ENCODE data around the gene ROBO1.

DNA sequence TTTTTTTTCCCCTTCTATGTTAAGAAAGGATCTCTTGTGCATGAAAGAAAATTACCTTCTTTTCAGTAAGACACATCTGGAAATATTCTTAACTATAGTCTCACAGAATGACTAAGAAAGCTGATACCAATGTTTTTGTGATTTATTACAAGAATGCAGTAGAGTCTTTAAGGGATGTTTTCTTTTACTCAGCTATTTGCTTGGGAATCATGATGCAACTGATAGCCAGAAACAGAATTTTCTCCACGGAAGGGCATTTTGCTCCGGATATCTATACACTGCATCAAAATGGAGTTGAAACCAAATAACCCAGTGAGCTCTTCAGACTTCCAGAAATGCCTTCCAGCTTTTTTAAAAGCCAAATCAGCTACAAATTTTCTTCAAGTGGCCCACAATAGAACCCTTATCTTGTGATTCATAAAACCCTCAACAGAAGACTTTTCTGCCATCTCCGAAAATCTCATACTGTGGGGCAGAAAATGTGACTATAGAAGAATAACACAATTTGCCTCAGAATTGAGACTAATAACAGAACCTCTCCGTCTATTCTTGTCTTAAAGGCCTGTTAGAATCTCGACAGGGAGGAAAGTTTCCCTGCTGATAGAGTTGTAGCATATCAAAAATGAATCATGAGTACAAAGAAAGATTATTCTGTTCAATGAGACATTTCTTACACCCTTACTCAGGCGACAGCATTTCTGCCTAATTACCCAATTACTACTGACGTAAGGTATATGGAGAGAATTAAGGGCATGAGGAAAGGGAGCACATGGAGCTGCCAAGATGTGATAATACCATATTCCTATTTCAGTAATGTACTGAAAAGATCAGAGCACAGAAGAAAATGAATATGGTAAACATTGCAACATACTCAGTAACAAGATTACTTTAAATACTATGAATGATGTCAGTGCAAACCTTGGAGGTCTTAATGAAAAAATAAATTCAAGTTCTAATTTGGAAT lies 900.1 kb downstream of the ROBO1 start:
- TF ChIP-seq, protein P1, sequence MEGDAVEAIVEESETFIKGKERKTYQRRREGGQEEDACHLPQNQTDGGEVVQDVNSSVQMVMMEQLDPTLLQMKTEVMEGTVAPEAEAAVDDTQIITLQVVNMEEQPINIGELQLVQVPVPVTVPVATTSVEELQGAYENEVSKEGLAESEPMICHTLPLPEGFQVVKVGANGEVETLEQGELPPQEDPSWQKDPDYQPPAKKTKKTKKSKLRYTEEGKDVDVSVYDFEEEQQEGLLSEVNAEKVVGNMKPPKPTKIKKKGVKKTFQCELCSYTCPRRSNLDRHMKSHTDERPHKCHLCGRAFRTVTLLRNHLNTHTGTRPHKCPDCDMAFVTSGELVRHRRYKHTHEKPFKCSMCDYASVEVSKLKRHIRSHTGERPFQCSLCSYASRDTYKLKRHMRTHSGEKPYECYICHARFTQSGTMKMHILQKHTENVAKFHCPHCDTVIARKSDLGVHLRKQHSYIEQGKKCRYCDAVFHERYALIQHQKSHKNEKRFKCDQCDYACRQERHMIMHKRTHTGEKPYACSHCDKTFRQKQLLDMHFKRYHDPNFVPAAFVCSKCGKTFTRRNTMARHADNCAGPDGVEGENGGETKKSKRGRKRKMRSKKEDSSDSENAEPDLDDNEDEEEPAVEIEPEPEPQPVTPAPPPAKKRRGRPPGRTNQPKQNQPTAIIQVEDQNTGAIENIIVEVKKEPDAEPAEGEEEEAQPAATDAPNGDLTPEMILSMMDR (IDR thresholded peaks at IDR 0.05; ENCODE audit: low read depth, low read length, missing input control), result no peak
- TF ChIP-seq JUND (IDR thresholded peaks at IDR 0.05), result no peak
- no peak for TF ChIP-seq RXRA (IDR thresholded peaks at IDR 0.05)
- TF ChIP-seq, protein P2, sequence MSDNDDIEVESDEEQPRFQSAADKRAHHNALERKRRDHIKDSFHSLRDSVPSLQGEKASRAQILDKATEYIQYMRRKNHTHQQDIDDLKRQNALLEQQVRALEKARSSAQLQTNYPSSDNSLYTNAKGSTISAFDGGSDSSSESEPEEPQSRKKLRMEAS (IDR thresholded peaks at IDR 0.05), result no peak
- no peak for TF ChIP-seq RAD21 (IDR thresholded peaks at IDR 0.05)
- no peak for TF ChIP-seq GABPA (IDR thresholded peaks at IDR 0.05 in 1 of 2, conservative IDR thresholded peaks at IDR 0.05 in 1 of 2)
- no peak for TF ChIP-seq SP1 (IDR thresholded peaks at IDR 0.05)
- no peak for TF ChIP-seq EGR1 (IDR thresholded peaks at IDR 0.05; ENCODE audit: low read depth in 2 of 2)
- TF ChIP-seq, protein P3, sequence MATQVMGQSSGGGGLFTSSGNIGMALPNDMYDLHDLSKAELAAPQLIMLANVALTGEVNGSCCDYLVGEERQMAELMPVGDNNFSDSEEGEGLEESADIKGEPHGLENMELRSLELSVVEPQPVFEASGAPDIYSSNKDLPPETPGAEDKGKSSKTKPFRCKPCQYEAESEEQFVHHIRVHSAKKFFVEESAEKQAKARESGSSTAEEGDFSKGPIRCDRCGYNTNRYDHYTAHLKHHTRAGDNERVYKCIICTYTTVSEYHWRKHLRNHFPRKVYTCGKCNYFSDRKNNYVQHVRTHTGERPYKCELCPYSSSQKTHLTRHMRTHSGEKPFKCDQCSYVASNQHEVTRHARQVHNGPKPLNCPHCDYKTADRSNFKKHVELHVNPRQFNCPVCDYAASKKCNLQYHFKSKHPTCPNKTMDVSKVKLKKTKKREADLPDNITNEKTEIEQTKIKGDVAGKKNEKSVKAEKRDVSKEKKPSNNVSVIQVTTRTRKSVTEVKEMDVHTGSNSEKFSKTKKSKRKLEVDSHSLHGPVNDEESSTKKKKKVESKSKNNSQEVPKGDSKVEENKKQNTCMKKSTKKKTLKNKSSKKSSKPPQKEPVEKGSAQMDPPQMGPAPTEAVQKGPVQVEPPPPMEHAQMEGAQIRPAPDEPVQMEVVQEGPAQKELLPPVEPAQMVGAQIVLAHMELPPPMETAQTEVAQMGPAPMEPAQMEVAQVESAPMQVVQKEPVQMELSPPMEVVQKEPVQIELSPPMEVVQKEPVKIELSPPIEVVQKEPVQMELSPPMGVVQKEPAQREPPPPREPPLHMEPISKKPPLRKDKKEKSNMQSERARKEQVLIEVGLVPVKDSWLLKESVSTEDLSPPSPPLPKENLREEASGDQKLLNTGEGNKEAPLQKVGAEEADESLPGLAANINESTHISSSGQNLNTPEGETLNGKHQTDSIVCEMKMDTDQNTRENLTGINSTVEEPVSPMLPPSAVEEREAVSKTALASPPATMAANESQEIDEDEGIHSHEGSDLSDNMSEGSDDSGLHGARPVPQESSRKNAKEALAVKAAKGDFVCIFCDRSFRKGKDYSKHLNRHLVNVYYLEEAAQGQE (IDR thresholded peaks at IDR 0.05), result no peak
- no peak for TF ChIP-seq FOXA2 (IDR thresholded peaks at IDR 0.05)
- TF ChIP-seq TAF1 (conservative IDR thresholded peaks at IDR 0.05), result no peak
- TF ChIP-seq, protein P4, sequence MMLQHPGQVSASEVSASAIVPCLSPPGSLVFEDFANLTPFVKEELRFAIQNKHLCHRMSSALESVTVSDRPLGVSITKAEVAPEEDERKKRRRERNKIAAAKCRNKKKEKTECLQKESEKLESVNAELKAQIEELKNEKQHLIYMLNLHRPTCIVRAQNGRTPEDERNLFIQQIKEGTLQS (IDR thresholded peaks at IDR 0.05), result no peak
- TF ChIP-seq YY1 (IDR thresholded peaks at IDR 0.05), result no peak
